WTC11 (cell line): Measurements from ENCODE around the gene PNMA8A. TPM values are rescaled to one million over a fixed set of nuclear protein-coding genes. Genes with fewer than 3 reads are reported as not detected.

Experiments used
- ATAC-seq: fragments of 200-7000 bp; cut with Tn5 transposase; 2 replicates; pipeline ENCODE4 v1.10.0; 2021; ENCODE audit warnings: mild to moderate bottlenecking, moderate library complexity
- CTCF ChIA-PET: fragments of 300-600 bp; sonication (Branson Sonifier 250); formaldehyde crosslinking; loops from one replicate; lab custom pipeline; 2021; ENCODE audit warnings: antibody characterized with exemption; lab: Charles Lee
- POLR2A ChIA-PET: fragments of 350-600 bp; sonication (Branson Sonifier 250); formaldehyde crosslinking; loops from one replicate; lab custom pipeline; 2021; ENCODE audit warnings: antibody characterized with exemption; lab: Charles Lee
- DNase-seq: peaks from one replicate; pipeline ENCODE4 v3.0.0; 2021; ENCODE audit warnings: low spot score
- H3K27ac Mint-ChIP-seq: 2 replicates; pipeline ENCODE4 v1.8.0; 2021; ENCODE audit warnings: mixed read lengths
- H3K27me3 Mint-ChIP-seq: 2 replicates; pipeline ENCODE4 v1.8.0; 2021; ENCODE audit warnings: low read depth, mild to moderate bottlenecking, moderate library complexity, mixed read lengths
- H3K36me3 Mint-ChIP-seq: 2 replicates; pipeline ENCODE4 v1.8.0; 2021; ENCODE audit warnings: mixed read lengths
- H3K4me1 Mint-ChIP-seq: 2 replicates; pipeline ENCODE4 v1.8.0; 2022; ENCODE audit warnings: mixed read lengths
- H3K4me3 Mint-ChIP-seq: 2 replicates; pipeline ENCODE4 v1.8.0; 2021; ENCODE audit warnings: mild to moderate bottlenecking, moderate library complexity, mixed read lengths
- H3K9me3 Mint-ChIP-seq: 2 replicates; pipeline ENCODE4 v1.8.0; 2021; ENCODE audit warnings: mixed read lengths
- ATF1 ChIP-seq: sonication (generic); formaldehyde crosslinking; IDR thresholded peaks from 2 replicates; pipeline ENCODE4 v1.8.1; 2023; ENCODE audit warnings: mild to moderate bottlenecking, moderate library complexity, missing genetic modification reagents
- ATF6 ChIP-seq: sonication (generic); formaldehyde crosslinking; IDR thresholded peaks from 2 replicates; pipeline ENCODE4 v1.8.1; 2023; ENCODE audit warnings: mild to moderate bottlenecking, missing genetic modification reagents
- CBFB ChIP-seq: sonication (generic); formaldehyde crosslinking; IDR thresholded peaks from 2 replicates; pipeline ENCODE4 v1.8.1; 2022; ENCODE audit warnings: mild to moderate bottlenecking, low read depth, missing genetic modification reagents
- ELF4 ChIP-seq: sonication (generic); formaldehyde crosslinking; IDR thresholded peaks from 2 replicates; pipeline ENCODE4 v1.8.1; 2022; ENCODE audit warnings: low read depth, mild to moderate bottlenecking, moderate library complexity, missing genetic modification reagents
- FOXP4 ChIP-seq: sonication (generic); formaldehyde crosslinking; IDR thresholded peaks from 2 replicates; pipeline ENCODE4 v1.8.0; 2022; ENCODE audit warnings: mild to moderate bottlenecking, missing genetic modification reagents
- GTF2I ChIP-seq: fragments of 250-450 bp; sonication (Bioruptor Pico); conservative IDR thresholded peaks from 2 replicates; pipeline ENCODE4 v1.4.0; 2021; ENCODE audit warnings: mild to moderate bottlenecking
- MAX ChIP-seq: sonication (generic); formaldehyde crosslinking; IDR thresholded peaks from 2 replicates; pipeline ENCODE4 v1.8.0; 2022; ENCODE audit warnings: mild to moderate bottlenecking, missing genetic modification reagents
- MLX ChIP-seq: sonication (generic); formaldehyde crosslinking; IDR thresholded peaks from 2 replicates; pipeline ENCODE4 v1.8.1; 2023; ENCODE audit warnings: mild to moderate bottlenecking, missing genetic modification reagents, moderate library complexity
- NFATC4 ChIP-seq: fragments of 250-450 bp; sonication (Bioruptor Pico); IDR thresholded peaks from 2 replicates; pipeline ENCODE4 v1.9.0; 2021; ENCODE audit warnings: mild to moderate bottlenecking
- PRDM15 ChIP-seq: sonication (generic); formaldehyde crosslinking; IDR thresholded peaks from 2 replicates; pipeline ENCODE4 v1.8.0; 2022; ENCODE audit warnings: missing genetic modification reagents
- PREB ChIP-seq: sonication (generic); formaldehyde crosslinking; IDR thresholded peaks from 2 replicates; pipeline ENCODE4 v1.8.1; 2022; ENCODE audit warnings: mild to moderate bottlenecking, missing genetic modification reagents, moderate library complexity, borderline replicate concordance
- RORB ChIP-seq: fragments of 250-450 bp; sonication (Bioruptor Pico); IDR thresholded peaks from 2 replicates; pipeline ENCODE4 v1.9.0; 2021; ENCODE audit warnings: mild to moderate bottlenecking
- TEAD1 ChIP-seq: sonication (generic); formaldehyde crosslinking; IDR thresholded peaks from 2 replicates; pipeline ENCODE4 v1.8.0; 2022; ENCODE audit warnings: mild to moderate bottlenecking, missing genetic modification reagents
- TEAD4 ChIP-seq: sonication (generic); formaldehyde crosslinking; IDR thresholded peaks from 2 replicates; pipeline ENCODE4 v1.8.0; 2022; ENCODE audit warnings: mild to moderate bottlenecking, missing genetic modification reagents
- ZNF232 ChIP-seq: sonication (generic); formaldehyde crosslinking; IDR thresholded peaks from 2 replicates; pipeline ENCODE4 v1.8.0; 2022; ENCODE audit warnings: mild to moderate bottlenecking, missing genetic modification reagents
- ZNF423 ChIP-seq: fragments of 250-450 bp; sonication (Bioruptor Pico); IDR thresholded peaks from 2 replicates; pipeline ENCODE4 v2.1.2; 2022; ENCODE audit warnings: mild to moderate bottlenecking, moderate library complexity
- ZSCAN18 ChIP-seq: fragments of 250-450 bp; sonication (Bioruptor Pico); IDR thresholded peaks from 2 replicates; pipeline ENCODE4 v2.1.2; 2022; ENCODE audit warnings: mild to moderate bottlenecking, moderate library complexity
- total RNA-seq: library from RNA; stranded (reverse); gene quantifications from 3 replicates; pipeline ENCODE4 v1.2.3, GENCODE V29; 2021

PNMA8A gene
- total RNA-seq, 1 experiment from 2014 or later = 25.4 TPM

GRCh38 chr19:46461537-46461936, 9.8 kb downstream of the PNMA8A start:
- TF ChIP-seq ZSCAN18 (CRISPR knock-in tag) (no peak), FOXP4 (CRISPR knock-in tag) (no peak), TEAD1 (CRISPR knock-in tag) (no peak), NFATC4 (CRISPR knock-in tag) (no peak), CBFB (CRISPR knock-in tag) (no peak), PREB (CRISPR knock-in tag) (no peak), ATF6 (CRISPR knock-in tag) (no peak), RORB (CRISPR knock-in tag) (no peak), MAX (CRISPR knock-in tag) (no peak), ELF4 (CRISPR knock-in tag) (no peak), PRDM15 (no peak), ZNF423 (CRISPR knock-in tag) (no peak), TEAD4 (no peak), MLX (CRISPR knock-in tag) (no peak), ATF1 (no peak), GTF2I (CRISPR knock-in tag) (no peak), ZNF232 (no peak)
- H3K27ac Mint-ChIP-seq = no peak overlapping the region
- H3K4me3 Mint-ChIP-seq = no peak overlapping the region
- DNase-seq (no peak), ATAC-seq (no peak)
- peaks cover 3% of the 10 kb centered on the region for H3K36me3 Mint-ChIP-seq
- ChIA-PET POLR2A (interaction anchor here (0.6 kb wide), 1 partner anchor 24 kb away, joined by 3 read pairs; no protein-coding TSS in a partner anchor), CTCF (interaction anchor here (1.0 kb wide), 1 partner anchor 89 kb away, joined by 4 read pairs; no protein-coding TSS in a partner anchor)
- H3K4me1 Mint-ChIP-seq = no peaks in the 10 kb centered on the region
- H3K9me3 Mint-ChIP-seq = no peaks in the 10 kb centered on the region
- no peaks in the 10 kb centered on the region for H3K27me3 Mint-ChIP-seq
